HepG2 (cell line): Measurements from ENCODE around the gene P4HB. TPM values are rescaled to one million over a fixed set of nuclear protein-coding genes. Genes with fewer than 3 reads are reported as not detected.

Experiments used
- CBX2 ChIP-seq, 2 experiments: fragments of 200-600 bp in 1 of 2; sonication (generic); formaldehyde crosslinking in 1 of 2; IDR thresholded peaks; 2 replicates each; pipeline versions ENCODE4 v1.7.0 to v1.8.1; 2018 to 2022; ENCODE audit warnings: low read depth in 2 of 2, low read length in 1 of 2, mild to moderate bottlenecking in 1 of 2, missing genetic modification reagents in 1 of 2
- CEBPZ ChIP-seq: IDR thresholded peaks from 2 replicates; pipeline ENCODE4 v1.6.1; 2012; ENCODE audit warnings: low read length, improper control_type of control experiment
- NR0B2 ChIP-seq: sonication (generic); formaldehyde crosslinking; IDR thresholded peaks from 2 replicates; pipeline ENCODE4 v1.4.0; 2020; ENCODE audit warnings: mild to moderate bottlenecking, missing genetic modification reagents
- PTBP1 ChIP-seq: fragments of 200-400 bp; formaldehyde crosslinking; IDR thresholded peaks from 2 replicates; pipeline ENCODE4 v1.6.1; 2018; ENCODE audit warnings: low read length, low read depth; ENCODE audit not compliant: poor library complexity, severe bottlenecking
- SMAD9 ChIP-seq: sonication (generic); formaldehyde crosslinking; IDR thresholded peaks from 2 replicates; pipeline ENCODE4 v1.5.1; 2020; ENCODE audit warnings: mild to moderate bottlenecking, missing genetic modification reagents
- SP1 ChIP-seq, 2 experiments: fragments of 450-650 bp in 1 of 2; sonication (generic) in 1 of 2; formaldehyde crosslinking in 1 of 2; IDR thresholded peaks; 2 replicates each; pipeline versions ENCODE4 v1.4.0 to v1.6.1; 2016 to 2020; ENCODE audit warnings: missing genetic modification reagents in 1 of 2
- TBX2 ChIP-seq: sonication (generic); formaldehyde crosslinking; IDR thresholded peaks from 2 replicates; pipeline ENCODE4 v1.5.0; 2020; ENCODE audit warnings: missing genetic modification reagents, mild to moderate bottlenecking, borderline replicate concordance
- YEATS2 ChIP-seq: sonication (generic); formaldehyde crosslinking; IDR thresholded peaks from 2 replicates; pipeline ENCODE4 v1.4.0; 2020; ENCODE audit warnings: missing genetic modification reagents, borderline replicate concordance
- ZBTB26 ChIP-seq: IDR thresholded peaks from 2 replicates; pipeline ENCODE4 v1.6.1; 2016; ENCODE audit warnings: missing compliant biosample characterization, missing genetic modification reagents, borderline replicate concordance
- ZFP91 ChIP-seq: sonication (generic); formaldehyde crosslinking; IDR thresholded peaks from 2 replicates; pipeline ENCODE4 v1.9.0; 2022; ENCODE audit warnings: missing genetic modification reagents, mild to moderate bottlenecking, borderline replicate concordance
- ZNF367 ChIP-seq: sonication (generic); formaldehyde crosslinking; IDR thresholded peaks from 2 replicates; pipeline ENCODE4 v1.4.0; 2020; ENCODE audit warnings: missing genetic modification reagents, borderline replicate concordance
- ZNF724P ChIP-seq: sonication (generic); formaldehyde crosslinking; IDR thresholded peaks from 2 replicates; pipeline ENCODE4 v1.8.0; 2022; ENCODE audit warnings: missing genetic modification reagents, borderline replicate concordance
- ZXDC ChIP-seq: sonication (generic); formaldehyde crosslinking; IDR thresholded peaks from 2 replicates; pipeline ENCODE4 v1.5.0; 2020; ENCODE audit warnings: mild to moderate bottlenecking, missing genetic modification reagents
- polyA plus RNA-seq, 8 experiments: library from polyadenylated mRNA; depleted of rRNA in 3 of 8; stranded (reverse) in 7 of 8; unstranded in 1 of 8; fragments of >200 nt; fragmentation: Illumina TruSeq in 4 of 8; extraction: Trizol in 4 of 8; gene quantifications; 2 replicates each; pipeline versions ENCODE4 v1.2.1 to v1.2.3, GENCODE V29; 2011 to 2016; ENCODE audit warnings: low read depth in 4 of 8, missing spikeins in 1 of 8, mixed read lengths in 1 of 8; ENCODE audit not compliant: insufficient read depth in 1 of 8
- total RNA-seq, 5 experiments: library from RNA; depleted of rRNA; stranded (reverse); fragments of >200 nt; fragmentation: Illumina TruSeq; extraction: Trizol; gene quantifications; 2 replicates each; pipeline ENCODE4 v1.2.3, GENCODE V29; 2016; ENCODE audit warnings: low read depth in 1 of 5

The P4HB gene
- total and polyA plus RNA-seq, 2 of the 13 experiments (the other 11 are each of a cell fraction or from before 2014, with no cell fraction given), result 185 to 782 TPM

- no peak for TF ChIP-seq NR0B2 (CRISPR knock-in tag)
- TF ChIP-seq ZBTB26 (CRISPR knock-in tag), result no peak
- TF ChIP-seq SP1 (IDR thresholded peaks at IDR 0.05), result no peak
- no peak for TF ChIP-seq SP1 (CRISPR knock-in tag; IDR thresholded peaks at IDR 0.05)
- TF ChIP-seq PTBP1, result peak; percentile 51
- no peak for TF ChIP-seq CEBPZ
- no peak for TF ChIP-seq CBX2 (IDR thresholded peaks at IDR 0.05; ENCODE audit: low read depth, low read length)
- TF ChIP-seq CBX2 (CRISPR knock-in tag; IDR thresholded peaks at IDR 0.05; ENCODE audit: low read depth), result 0 out of 2 replicates have a peak, but pooled peaks have one; percentile 46
- no peak for TF ChIP-seq SMAD9 (CRISPR knock-in tag)
- TF ChIP-seq ZXDC (CRISPR knock-in tag), result no peak; the same call in 1 of the 2 replicates
- TF ChIP-seq ZNF724P (CRISPR knock-in tag), result peak; percentile 85; the same call in 1 of the 2 replicates
- TF ChIP-seq ZFP91 (CRISPR knock-in tag), result peak; percentile 74; the same call in 1 of the 2 replicates
- TF ChIP-seq YEATS2 (CRISPR knock-in tag), result no peak
- 0 out of 2 replicates have a peak, but pooled peaks have one; percentile 21 for TF ChIP-seq ZNF367
- TF ChIP-seq TBX2 (CRISPR knock-in tag), result peak; percentile 72
- TF ChIP-seq, all 625 proteins: peak for 126
Measured at GRCh38 chr17:81902653-81903414, 42.5 kb upstream of the P4HB start (continued).
